Thoracic aorta (tissue), 2 donors: ENCODE results near the gene PUS10. TPM values are rescaled to one million over a fixed set of nuclear protein-coding genes. Genes with fewer than 3 reads are reported as not detected.

ENCODE experiments used
- ATAC-seq: fragments of 150-250 bp; one replicate; pipeline ENCODE4 v1.8.0; 2017; ENCODE audit warnings: low read depth; ENCODE audit not compliant: insufficient number of reproducible peaks, low FRiP score
- DNase-seq: peaks from one replicate; pipeline ENCODE4 v3.0.0-alpha.2; 2020; ENCODE audit warnings: low spot score
- H3K27ac ChIP-seq, 2 donors: fragments of 200-600 bp; sonication (generic); 1 replicate in 1 of 2; 2 replicates in 1 of 2; pipeline ENCODE4 v1.5.1; 2016; ENCODE audit warnings: mild to moderate bottlenecking in 2 of 2, moderate library complexity in 2 of 2
- H3K27me3 ChIP-seq: fragments of 200-600 bp; sonication (generic); replicated peaks from 2 replicates; pipeline ENCODE4 v1.6.0; 2016; ENCODE audit warnings: mild to moderate bottlenecking; ENCODE audit not compliant: insufficient read depth
- H3K36me3 ChIP-seq: fragments of 200-600 bp; sonication (generic); one replicate; pipeline ENCODE4 v1.5.1; 2016
- H3K4me1 ChIP-seq, 2 donors: fragments of 200-600 bp; sonication (generic); 1 replicate in 1 of 2; 2 replicates in 1 of 2; pipeline versions ENCODE4 v1.5.1 to v1.6.0; 2016; ENCODE audit warnings: low read depth in 2 of 2, mild to moderate bottlenecking in 1 of 2; ENCODE audit not compliant: control insufficient read depth in 1 of 2
- H3K4me3 ChIP-seq: fragments of 200-600 bp; sonication (generic); 2 replicates; pipeline ENCODE4 v1.5.1; 2016; ENCODE audit warnings: mild to moderate bottlenecking
- H3K9me3 ChIP-seq: fragments of 200-600 bp; sonication (generic); 2 replicates; pipeline ENCODE4 v1.5.1; 2016
- total RNA-seq, 2 donors: library from RNA; depleted of rRNA; stranded (reverse); fragments of >200 nt; gene quantifications; one replicate each; pipeline versions ENCODE4 v1.1.0 to v1.2.3, GENCODE V29; 2016
- TF ChIP-seq, protein P1 (sequence below): fragments of 200-600 bp; sonication (generic); IDR thresholded peaks from one replicate; pipeline ENCODE4 v1.5.1; 2019; ENCODE audit warnings: antibody characterized with exemption

Gene PUS10
- total RNA-seq, 2 donors from 2014 or later: 2.6 to 3.0 TPM

DNA sequence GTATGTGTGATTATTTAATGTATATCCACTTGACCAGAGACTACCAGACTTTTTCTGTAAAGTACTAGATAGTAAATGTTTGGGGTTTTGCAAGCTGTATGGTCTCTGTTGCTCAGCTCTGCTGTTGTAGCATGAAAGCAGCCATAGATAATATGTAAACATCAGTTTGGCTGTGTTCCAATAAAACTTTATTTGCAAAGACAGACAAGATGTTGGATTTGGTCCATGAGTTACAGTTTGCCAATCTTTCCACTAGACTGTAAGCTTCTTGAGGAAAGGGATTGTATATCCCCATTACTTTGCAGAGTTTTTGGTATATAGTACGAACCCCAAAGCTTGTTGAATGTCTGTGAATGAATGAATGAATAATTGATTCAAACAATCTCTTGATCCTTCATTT lies 119.5 kb downstream of the PUS10 start:
- H3K4me3 ChIP-seq: no peak overlapping the region
- peaks cover 0 to 4% of the 10 kb centered on the region in 2 donors for H3K4me1 ChIP-seq
- H3K36me3 ChIP-seq: peaks cover 27% of the 10 kb centered on the region
- ATAC-seq (no peak), DNase-seq (no peak)
- H3K27me3 ChIP-seq: no peaks in the 10 kb centered on the region
- no peak overlapping the region for H3K27ac ChIP-seq
- no peaks in the 10 kb centered on the region for H3K9me3 ChIP-seq
- TF ChIP-seq, protein P1, sequence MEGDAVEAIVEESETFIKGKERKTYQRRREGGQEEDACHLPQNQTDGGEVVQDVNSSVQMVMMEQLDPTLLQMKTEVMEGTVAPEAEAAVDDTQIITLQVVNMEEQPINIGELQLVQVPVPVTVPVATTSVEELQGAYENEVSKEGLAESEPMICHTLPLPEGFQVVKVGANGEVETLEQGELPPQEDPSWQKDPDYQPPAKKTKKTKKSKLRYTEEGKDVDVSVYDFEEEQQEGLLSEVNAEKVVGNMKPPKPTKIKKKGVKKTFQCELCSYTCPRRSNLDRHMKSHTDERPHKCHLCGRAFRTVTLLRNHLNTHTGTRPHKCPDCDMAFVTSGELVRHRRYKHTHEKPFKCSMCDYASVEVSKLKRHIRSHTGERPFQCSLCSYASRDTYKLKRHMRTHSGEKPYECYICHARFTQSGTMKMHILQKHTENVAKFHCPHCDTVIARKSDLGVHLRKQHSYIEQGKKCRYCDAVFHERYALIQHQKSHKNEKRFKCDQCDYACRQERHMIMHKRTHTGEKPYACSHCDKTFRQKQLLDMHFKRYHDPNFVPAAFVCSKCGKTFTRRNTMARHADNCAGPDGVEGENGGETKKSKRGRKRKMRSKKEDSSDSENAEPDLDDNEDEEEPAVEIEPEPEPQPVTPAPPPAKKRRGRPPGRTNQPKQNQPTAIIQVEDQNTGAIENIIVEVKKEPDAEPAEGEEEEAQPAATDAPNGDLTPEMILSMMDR: no peak

Other genes with a start within 250 kb of the PUS10 start
- gene REL, start 136.7 kb downstream of the PUS10 start, total RNA-seq: 10 to 100 TPM; 15.7 to 26.9 TPM
- gene PEX13, start 535 bp downstream of the PUS10 start, total RNA-seq: 10 to 100 TPM; 47.8 to 60.1 TPM
- 10 to 100 TPM in 1 of 2 donors, 1 to 10 TPM in 1; 5.1 to 14.2 TPM for gene SANBR, start 47.6 kb upstream of the PUS10 start, total RNA-seq
- gene C2orf74, start 143.9 kb upstream of the PUS10 start, total RNA-seq: 10 to 100 TPM; 12.7 to 17.2 TPM